Measurements from ENCODE around the gene MGARP. TPM values are rescaled to one million over a fixed set of nuclear protein-coding genes. Genes with fewer than 3 reads are reported as not detected.

Gene MGARP
- total RNA-seq, 1 experiment from 2014 or later, result not detected

DNA sequence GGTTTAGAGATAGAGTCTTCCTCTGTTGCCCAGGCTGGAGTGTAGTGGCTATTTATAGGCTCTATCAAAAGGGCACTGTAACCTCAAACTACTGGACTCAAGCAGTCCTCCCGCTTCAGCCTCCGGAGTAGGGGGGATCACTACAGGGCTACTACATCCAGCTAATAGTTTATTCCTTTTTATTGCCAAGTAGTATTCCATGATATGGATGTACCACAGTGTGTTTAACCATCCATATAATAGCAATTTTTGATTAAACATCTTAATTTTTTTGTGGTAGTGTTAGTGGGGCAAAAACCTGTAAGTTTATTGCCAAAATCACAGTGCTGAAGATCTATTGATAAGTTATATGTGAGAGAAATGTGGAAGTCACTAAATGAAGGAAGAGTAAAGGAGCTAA, 24.9 kb upstream of the MGARP start:
- no peak overlapping the region for H3K4me3 Mint-ChIP-seq (ENCODE audit: low read depth, unreplicated experiment)
- no peaks in the 10 kb centered on the region for H3K9me3 Mint-ChIP-seq (ENCODE audit: low read depth, unreplicated experiment)
- no peaks in the 10 kb centered on the region for H3K4me1 Mint-ChIP-seq (ENCODE audit: low read depth, unreplicated experiment)
- no TSS peak for BruUV-seq (replicated peaks)
- TF ChIP-seq, protein P1, sequence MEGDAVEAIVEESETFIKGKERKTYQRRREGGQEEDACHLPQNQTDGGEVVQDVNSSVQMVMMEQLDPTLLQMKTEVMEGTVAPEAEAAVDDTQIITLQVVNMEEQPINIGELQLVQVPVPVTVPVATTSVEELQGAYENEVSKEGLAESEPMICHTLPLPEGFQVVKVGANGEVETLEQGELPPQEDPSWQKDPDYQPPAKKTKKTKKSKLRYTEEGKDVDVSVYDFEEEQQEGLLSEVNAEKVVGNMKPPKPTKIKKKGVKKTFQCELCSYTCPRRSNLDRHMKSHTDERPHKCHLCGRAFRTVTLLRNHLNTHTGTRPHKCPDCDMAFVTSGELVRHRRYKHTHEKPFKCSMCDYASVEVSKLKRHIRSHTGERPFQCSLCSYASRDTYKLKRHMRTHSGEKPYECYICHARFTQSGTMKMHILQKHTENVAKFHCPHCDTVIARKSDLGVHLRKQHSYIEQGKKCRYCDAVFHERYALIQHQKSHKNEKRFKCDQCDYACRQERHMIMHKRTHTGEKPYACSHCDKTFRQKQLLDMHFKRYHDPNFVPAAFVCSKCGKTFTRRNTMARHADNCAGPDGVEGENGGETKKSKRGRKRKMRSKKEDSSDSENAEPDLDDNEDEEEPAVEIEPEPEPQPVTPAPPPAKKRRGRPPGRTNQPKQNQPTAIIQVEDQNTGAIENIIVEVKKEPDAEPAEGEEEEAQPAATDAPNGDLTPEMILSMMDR (IDR thresholded peaks at IDR 0.05; ENCODE audit: unreplicated experiment), result no peak
- H3K27me3 Mint-ChIP-seq (ENCODE audit: unreplicated experiment), result no peaks in the 10 kb centered on the region
- CTCF ChIA-PET, result no interaction called here
- no peak for DNase-seq
- H3K36me3 Mint-ChIP-seq (ENCODE audit: insufficient read depth, unreplicated experiment), result peaks cover 29% of the 10 kb centered on the region
- no peak overlapping the region for H3K27ac Mint-ChIP-seq (ENCODE audit: unreplicated experiment)
- intact Hi-C loops (cut with micrococcal nuclease; ENCODE audit: unreplicated experiment), result no loop called here

DNA sequence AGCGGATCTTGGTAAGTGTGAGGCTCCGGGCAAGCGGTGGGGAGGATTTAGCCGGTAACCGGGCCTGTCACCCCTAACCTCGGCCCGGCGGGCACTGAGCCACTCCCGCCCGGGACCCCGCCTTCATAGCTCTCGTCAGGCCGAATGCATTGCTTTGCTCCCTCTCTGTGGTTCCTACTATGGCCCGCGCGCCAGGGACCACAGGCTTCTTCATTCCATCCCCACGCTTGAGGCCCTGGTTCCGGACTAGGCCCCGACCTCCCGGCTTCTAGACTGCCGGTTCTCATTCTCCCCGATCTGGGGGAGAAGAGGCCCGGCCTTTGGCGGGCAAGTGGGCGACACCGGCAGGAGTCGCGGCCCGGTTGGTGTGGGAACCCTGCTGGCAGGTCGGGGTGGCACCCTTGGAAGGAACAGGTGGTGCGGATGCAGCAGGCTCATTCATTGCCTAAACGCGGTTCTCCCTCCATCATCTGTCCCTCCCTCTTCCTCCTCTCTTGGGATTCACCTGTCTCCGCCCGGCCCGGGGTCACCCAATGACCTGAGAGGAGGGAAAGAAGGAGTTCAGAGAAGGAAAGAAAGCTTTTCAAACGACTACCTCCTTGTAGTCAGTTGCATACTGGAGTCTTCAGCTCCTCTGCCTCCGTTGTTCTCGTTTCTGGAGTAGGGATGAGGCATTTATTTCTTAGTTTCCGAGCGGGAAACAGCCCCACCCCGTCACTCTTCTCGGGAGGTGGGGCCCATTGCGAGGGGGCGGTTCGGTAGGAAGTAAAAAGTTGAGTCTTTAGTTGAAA, 22.0 kb upstream of the MGARP start, which contains the start of gene NDUFC1:
TSS of gene NDUFC1 (minus strand) at position 657 of the 791 bp plus-strand sequence. CDS start 6,679 bp downstream, outside the sequence.
- Mint-ChIP-seq H3K36me3 (ENCODE audit: insufficient read depth, unreplicated experiment) (peaks cover 25% of the 10 kb centered on the region), H3K9me3 (ENCODE audit: low read depth, unreplicated experiment) (no peaks in the 10 kb centered on the region), H3K27ac (ENCODE audit: unreplicated experiment) (peak within 1 kb of the TSS; percentile 99), H3K4me3 (ENCODE audit: low read depth, unreplicated experiment) (peak within 1 kb of the TSS; percentile 98), H3K4me1 (ENCODE audit: low read depth, unreplicated experiment) (no peaks in the 10 kb centered on the region), H3K27me3 (ENCODE audit: unreplicated experiment) (no peaks in the 10 kb centered on the region)
- intact Hi-C loops (cut with micrococcal nuclease; ENCODE audit: unreplicated experiment), result no loop called here
- CTCF ChIA-PET, result interaction anchor here (1.4 kb wide), 1 partner anchor 125 kb away, joined by 7 read pairs; the partner anchor contains the start of gene ELF2
- BruUV-seq (replicated peaks), result no TSS peak
- peak; percentile 46 for DNase-seq
- TF ChIP-seq, protein P1 (IDR thresholded peaks at IDR 0.05; ENCODE audit: unreplicated experiment), result no peak

DNA sequence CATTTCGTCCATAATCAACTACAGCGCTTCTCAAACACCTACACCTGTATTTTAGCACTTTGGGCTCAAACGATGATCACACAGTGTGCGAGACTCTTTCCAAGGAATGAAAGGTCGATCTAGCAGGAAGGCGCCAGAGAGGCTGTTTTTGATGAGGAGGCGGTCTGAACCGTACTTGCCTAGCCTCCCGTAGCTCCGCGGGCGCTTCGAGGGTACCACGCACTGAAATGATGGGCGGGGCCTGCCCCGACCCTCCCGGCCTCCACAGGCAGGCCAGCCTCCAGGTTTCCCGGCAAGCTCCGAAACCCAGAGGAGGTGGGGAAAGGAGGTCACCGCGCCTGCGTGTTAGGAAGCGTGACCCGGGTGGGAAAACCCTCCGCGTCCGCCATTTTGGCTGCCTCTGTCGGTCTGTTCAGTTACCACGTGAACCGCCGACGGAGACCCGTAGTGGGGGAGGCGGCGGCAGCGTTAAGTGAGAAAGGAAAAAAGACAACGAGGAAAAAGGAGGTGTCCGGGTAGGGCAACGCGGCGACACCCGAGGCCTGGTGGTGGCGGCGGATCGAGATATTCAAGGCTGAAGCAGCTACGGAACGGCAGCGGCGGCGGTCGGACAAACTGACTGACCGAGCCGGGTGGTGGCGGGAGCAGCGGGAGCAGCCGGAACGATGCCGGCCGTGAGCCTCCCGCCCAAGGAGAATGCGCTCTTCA, 21.2 kb upstream of the MGARP start, which contains the start of gene NAA15:
TSS of gene NAA15 (plus strand) at position 393 of the 708 bp plus-strand sequence. CDS start at position 666, 273 bp downstream.
- CTCF ChIA-PET, result interaction anchor here (1.4 kb wide), 1 partner anchor 125 kb away, joined by 7 read pairs; the partner anchor contains the start of gene ELF2
- peak; percentile 95 for DNase-seq
- Mint-ChIP-seq H3K36me3 (ENCODE audit: insufficient read depth, unreplicated experiment) (peaks cover 25% of the 10 kb centered on the region), H3K4me1 (ENCODE audit: low read depth, unreplicated experiment) (no peaks in the 10 kb centered on the region), H3K27ac (ENCODE audit: unreplicated experiment) (peak within 1 kb of the TSS; percentile 99), H3K27me3 (ENCODE audit: unreplicated experiment) (no peaks in the 10 kb centered on the region), H3K4me3 (ENCODE audit: low read depth, unreplicated experiment) (peak within 1 kb of the TSS; percentile 98), H3K9me3 (ENCODE audit: low read depth, unreplicated experiment) (no peaks in the 10 kb centered on the region)
- BruUV-seq (replicated peaks), result no TSS peak
- TF ChIP-seq, protein P1 (IDR thresholded peaks at IDR 0.05; ENCODE audit: unreplicated experiment), result no peak
- intact Hi-C loops (cut with micrococcal nuclease; ENCODE audit: unreplicated experiment), result no loop called here

DNA sequence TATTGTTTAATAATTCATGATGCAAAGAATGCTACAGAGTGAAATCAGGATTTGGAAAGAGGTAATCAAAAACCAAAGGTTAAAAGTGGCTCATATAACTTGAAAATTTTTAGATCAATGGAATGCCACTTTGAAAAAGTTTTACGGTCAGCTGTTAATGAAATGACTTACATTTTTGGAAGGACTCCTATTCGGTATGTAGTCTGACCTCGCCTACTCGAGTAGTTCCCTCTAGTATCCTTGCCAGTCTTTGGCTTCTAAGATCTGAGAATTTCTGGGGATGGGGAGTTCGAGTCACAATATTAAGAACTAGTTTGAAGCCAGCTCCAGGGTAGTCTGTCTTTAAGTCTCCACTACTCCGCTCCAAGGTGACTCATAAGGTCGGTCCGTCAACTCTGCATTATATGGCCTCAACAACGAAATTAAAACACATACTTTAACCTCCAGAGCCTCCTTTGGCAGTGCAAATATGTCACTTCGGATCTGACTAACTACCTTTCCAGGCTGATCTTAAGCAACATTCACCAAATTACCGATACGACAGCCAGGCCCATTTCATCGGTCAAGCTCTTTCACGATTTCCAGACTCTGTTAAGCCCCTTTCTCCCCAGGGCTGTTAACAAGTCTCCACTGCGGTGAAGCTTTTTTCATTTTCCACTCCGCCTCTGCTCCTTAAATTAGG, 20.5 kb upstream of the MGARP start:
- TF ChIP-seq, protein P1 (IDR thresholded peaks at IDR 0.05; ENCODE audit: unreplicated experiment), result no peak
- CTCF ChIA-PET, result interaction anchor here (0.5 to 1.4 kb wide), 2 partner anchors 124 to 218 kb away, joined by 3 to 7 read pairs; partner anchors contain the start of gene ELF2
- intact Hi-C loops (cut with micrococcal nuclease; ENCODE audit: unreplicated experiment), result no loop called here
- Mint-ChIP-seq H3K9me3 (ENCODE audit: low read depth, unreplicated experiment) (no peaks in the 10 kb centered on the region), H3K4me1 (ENCODE audit: low read depth, unreplicated experiment) (no peaks in the 10 kb centered on the region), H3K27me3 (ENCODE audit: unreplicated experiment) (no peaks in the 10 kb centered on the region), H3K27ac (ENCODE audit: unreplicated experiment) (peak overlapping the region; percentile 99), H3K36me3 (ENCODE audit: insufficient read depth, unreplicated experiment) (peaks cover 28% of the 10 kb centered on the region), H3K4me3 (ENCODE audit: low read depth, unreplicated experiment) (peak overlapping the region; percentile 98)
- BruUV-seq (replicated peaks), result TSS peak; percentile 59
- peak; percentile 5 for DNase-seq

All from Calu3 (cell line).